HG02840 (cell line): ENCODE measurements around the gene ORAI1.
"Not testable (repeated sequence)": the region's sequence is repeated elsewhere in the genome, so short reads cannot be mapped to it uniquely, and the experiment has no call there.

Experiments used
- ATAC-seq: cut with Tn5 transposase; IDR thresholded peaks from one replicate; pipeline ENCODE4 v1.9.1; 2021; ENCODE audit warnings: mild to moderate bottlenecking, moderate library complexity, moderate number of reproducible peaks; ENCODE audit not compliant: unreplicated experiment, low FRiP score

Gene ORAI1

DNA sequence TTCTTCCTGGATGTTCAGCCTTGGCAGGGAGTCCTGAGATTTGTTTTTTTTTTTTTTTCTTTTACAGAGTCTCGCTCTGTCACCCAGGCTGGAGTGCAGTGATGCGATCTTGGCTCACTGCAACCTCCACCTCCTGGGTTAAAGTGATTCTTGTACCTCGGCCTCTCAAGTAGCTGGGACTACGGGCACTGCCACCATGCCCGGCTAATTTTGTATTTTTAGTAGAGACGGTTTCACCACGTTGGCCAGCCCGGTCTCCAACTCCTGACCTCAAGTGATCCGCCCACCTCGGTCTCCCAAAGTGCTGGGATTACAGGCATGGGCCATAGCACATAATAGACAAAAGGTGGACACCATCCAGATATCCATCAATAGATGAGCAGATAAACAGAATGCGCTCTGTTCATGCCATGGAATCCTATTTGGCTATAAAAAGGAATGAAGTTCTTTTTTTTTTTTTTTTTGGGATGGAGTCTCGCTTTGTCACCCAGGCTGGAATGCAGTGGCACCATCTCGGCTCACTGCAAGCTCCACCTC lies 53.4 kb downstream of the ORAI1 start:
- not testable (repeated sequence) for ATAC-seq

DNA sequence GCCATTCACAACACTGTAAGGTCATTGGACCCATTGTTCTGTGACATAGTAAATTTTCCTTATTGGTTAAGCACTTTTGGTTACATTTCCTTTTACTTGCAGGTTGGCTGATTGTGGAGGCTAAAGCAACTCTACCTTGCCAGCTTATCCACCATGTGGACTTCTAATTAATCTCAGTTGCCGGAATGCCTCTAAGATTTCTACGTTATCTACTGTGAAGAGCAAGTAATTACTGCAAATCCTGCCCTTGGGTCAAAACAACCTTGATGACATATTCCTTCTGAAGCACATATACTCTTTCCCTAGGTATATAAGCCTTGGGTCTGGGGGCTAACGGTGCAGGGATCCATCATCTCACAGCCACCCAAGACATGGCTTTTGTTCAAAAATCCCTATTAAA lies 62.6 kb downstream of the ORAI1 start:
- no peak for ATAC-seq

DNA sequence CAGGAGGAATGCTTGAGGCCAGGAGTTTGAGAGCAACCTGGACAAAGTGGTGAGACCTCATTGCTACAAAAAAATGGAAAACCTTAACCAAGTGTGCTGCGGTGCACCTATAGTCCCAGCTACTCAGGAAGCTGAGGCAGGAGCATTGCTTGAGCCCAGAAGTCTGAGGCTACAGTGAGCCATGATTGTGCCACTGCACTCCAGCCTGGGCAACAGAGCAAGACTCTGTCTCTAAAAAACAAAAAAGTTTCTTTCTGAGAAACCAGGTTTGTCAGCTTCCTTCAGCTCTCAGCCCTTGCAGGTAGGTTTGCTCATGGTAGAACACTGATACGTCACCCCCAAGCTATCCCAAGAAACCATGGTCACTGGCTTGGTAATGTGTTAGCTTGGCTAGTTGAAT lies 63.1 kb downstream of the ORAI1 start:
- no peak for ATAC-seq
